Measurements from ENCODE around the gene TCF4.

TCF4 gene

GRCh38 chr18:55286257-55286825, 301.7 kb downstream of the TCF4 start:
- DNase-seq, result no peak

GRCh38 chr18:55284614-55285013, 303.4 kb downstream of the TCF4 start:
- no peak for DNase-seq

- DNase-seq, result no peak
These were observed 304.7 kb downstream of the TCF4 start for GRCh38 chr18:55283309-55283708.

GRCh38 chr18:55280503-55280902, 307.5 kb downstream of the TCF4 start:
- DNase-seq, result peak; percentile 22 to 87 (median 47)

GRCh38 chr18:55275039-55275901, 312.7 kb downstream of the TCF4 start:
- no peak for DNase-seq

- DNase-seq, result no peak
These were observed 315.3 kb downstream of the TCF4 start for GRCh38 chr18:55272510-55273243.

- no peak for DNase-seq
These were observed 318.4 kb downstream of the TCF4 start for GRCh38 chr18:55269622-55270021.

- DNase-seq, result no peak
These were observed 319.2 kb downstream of the TCF4 start for GRCh38 chr18:55268628-55269275.

GRCh38 chr18:55268151-55268601, 319.8 kb downstream of the TCF4 start:
- no peak for DNase-seq

- DNase-seq, result no peak
These were observed 321.0 kb downstream of the TCF4 start for GRCh38 chr18:55266981-55267380.

- DNase-seq, result no peak
These were observed 322.0 kb downstream of the TCF4 start for GRCh38 chr18:55265984-55266383.

- DNase-seq, result no peak
These were observed 322.8 kb downstream of the TCF4 start for GRCh38 chr18:55265130-55265675.

- DNase-seq, result peak in 2 of 3 experiments; percentile 22 to 44
These were observed 323.9 kb downstream of the TCF4 start for GRCh38 chr18:55264108-55264507.

- DNase-seq, result no peak
These were observed 325.9 kb downstream of the TCF4 start for GRCh38 chr18:55262021-55262560.

GRCh38 chr18:55261253-55261652, 326.7 kb downstream of the TCF4 start:
- DNase-seq, result no peak

- DNase-seq, result no peak
These were observed 329.9 kb downstream of the TCF4 start for GRCh38 chr18:55258088-55258487.

- no peak for DNase-seq
These were observed 331.1 kb downstream of the TCF4 start for GRCh38 chr18:55256929-55257289.

- DNase-seq, result peak in 1 of 3 experiments; percentile 29
These were observed 331.6 kb downstream of the TCF4 start for GRCh38 chr18:55256226-55256928.

GRCh38 chr18:55253814-55254213, 334.2 kb downstream of the TCF4 start:
- DNase-seq, result no peak

- DNase-seq, result no peak
These were observed 335.1 kb downstream of the TCF4 start for GRCh38 chr18:55252901-55253300.

GRCh38 chr18:55252053-55252675, 335.8 kb downstream of the TCF4 start:
- no peak for DNase-seq

Data from NCI-H1417 (cell line).